Measurements from ENCODE around the gene PLA2G2D. TPM values are rescaled to one million over a fixed set of nuclear protein-coding genes. Genes with fewer than 3 reads are reported as not detected.

The PLA2G2D gene
- total RNA-seq (2021) = not detected in 2 replicates
- long read RNA-seq = 0 reads

DNA sequence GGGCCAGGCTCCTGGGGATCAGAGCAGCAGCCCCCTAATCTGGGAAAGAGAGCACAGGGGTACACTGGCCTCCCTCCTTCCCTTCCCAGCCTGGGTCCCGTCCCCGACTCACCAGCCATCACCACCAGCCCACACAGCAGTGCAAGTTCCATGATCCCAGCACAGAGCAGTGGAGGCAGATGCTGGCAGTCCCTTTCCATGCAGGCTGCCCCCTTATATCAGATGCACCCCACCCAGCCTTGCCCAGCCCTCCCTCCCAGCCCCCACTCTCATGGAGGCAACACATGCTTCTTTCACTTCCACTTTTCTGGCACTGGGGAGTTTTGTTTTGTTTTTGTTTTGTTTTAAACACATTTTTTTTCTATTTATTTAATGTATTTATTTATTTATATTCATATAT is at the start of gene PLA2G2D:
Gene PLA2G2D, minus strand, starts transcription at position 190 of the 400 bp plus-strand sequence. Its CDS starts 38 bp downstream, at position 152.
- Histone ChIP-seq H3K4me1 (ENCODE audit: insufficient read depth, low read length) (no peaks in the 10 kb centered on the region), H2BK20ac (ENCODE audit: low read depth, low read length, poor library complexity, severe bottlenecking) (no peak within 1 kb of the TSS), H4K91ac (ENCODE audit: insufficient read length, low read depth, low read length) (no peak within 1 kb of the TSS), H3K18ac (ENCODE audit: insufficient read length, low read depth, low read length) (peak within 1 kb of the TSS; percentile 11), H2BK15ac (ENCODE audit: low read depth, low read length) (no peak within 1 kb of the TSS), H3K79me1 (ENCODE audit: insufficient read depth, low read depth, low read length, poor library complexity, severe bottlenecking) (no peaks in the 10 kb centered on the region), H3K27ac (ENCODE audit: insufficient read length, low read depth, low read length) (no peak within 1 kb of the TSS), H2BK12ac (ENCODE audit: insufficient read length, low read depth, low read length) (no peak within 1 kb of the TSS), H3K9ac (ENCODE audit: extremely low read depth, insufficient read length, low read length) (no peak within 1 kb of the TSS), H3K9me3 (ENCODE audit: control insufficient read depth, low read depth, low read length) (no peaks in the 10 kb centered on the region), H3K23ac (ENCODE audit: insufficient read length, low read depth, low read length) (no peak within 1 kb of the TSS), H3K27me3 (ENCODE audit: insufficient read depth, low read length) (no peaks in the 10 kb centered on the region; the same call in 1 of the 2 replicates), H3K4me2 (ENCODE audit: insufficient read depth, insufficient read length, low read length) (no peak within 1 kb of the TSS), H2AFZ (ENCODE audit: low read length) (no peak within 1 kb of the TSS), H4K5ac (ENCODE audit: insufficient read length, low read depth, low read length) (no peak within 1 kb of the TSS), H3K56ac (ENCODE audit: insufficient read length, low read depth, low read length) (no peak within 1 kb of the TSS), H2BK120ac (ENCODE audit: low read depth, low read length, poor library complexity, severe bottlenecking) (no peak within 1 kb of the TSS), H3T11ph (ENCODE audit: low read length) (no peak within 1 kb of the TSS), H3K14ac (ENCODE audit: insufficient read depth, low read length) (no peak within 1 kb of the TSS), H4K20me1 (ENCODE audit: control insufficient read depth, insufficient read depth, insufficient read length) (no peaks in the 10 kb centered on the region), H3K4ac (ENCODE audit: low read depth, low read length) (no peak within 1 kb of the TSS), H4K8ac (replicated peaks; ENCODE audit: insufficient read length, low read depth, low read length) (no peak within 1 kb of the TSS), H2BK5ac (ENCODE audit: insufficient read length, low read length) (peak within 1 kb of the TSS; percentile 35), H3K79me2 (ENCODE audit: insufficient read depth, low read length) (no peaks in the 10 kb centered on the region), H3K23me2 (ENCODE audit: insufficient read length, low read depth, low read length, poor library complexity, severe bottlenecking) (no peaks in the 10 kb centered on the region), H2AK5ac (ENCODE audit: insufficient read length, low read length) (no peak within 1 kb of the TSS)
- Mint-ChIP-seq H3K4me1 (peaks cover 7 to 12% of the 10 kb centered on the region in 2 experiments), H3K36me3 (ENCODE audit: insufficient read depth in 1 of 3, low read depth in 3 of 3) (no peaks in the 10 kb centered on the region), H3K27ac (no peak within 1 kb of the TSS), H3K4me3 (no peak within 1 kb of the TSS), H3K27me3 (ENCODE audit: low read depth) (peaks cover 17% of the 10 kb centered on the region), H3K9me3 (no peaks in the 10 kb centered on the region)
- TF ChIP-seq, protein P1, sequence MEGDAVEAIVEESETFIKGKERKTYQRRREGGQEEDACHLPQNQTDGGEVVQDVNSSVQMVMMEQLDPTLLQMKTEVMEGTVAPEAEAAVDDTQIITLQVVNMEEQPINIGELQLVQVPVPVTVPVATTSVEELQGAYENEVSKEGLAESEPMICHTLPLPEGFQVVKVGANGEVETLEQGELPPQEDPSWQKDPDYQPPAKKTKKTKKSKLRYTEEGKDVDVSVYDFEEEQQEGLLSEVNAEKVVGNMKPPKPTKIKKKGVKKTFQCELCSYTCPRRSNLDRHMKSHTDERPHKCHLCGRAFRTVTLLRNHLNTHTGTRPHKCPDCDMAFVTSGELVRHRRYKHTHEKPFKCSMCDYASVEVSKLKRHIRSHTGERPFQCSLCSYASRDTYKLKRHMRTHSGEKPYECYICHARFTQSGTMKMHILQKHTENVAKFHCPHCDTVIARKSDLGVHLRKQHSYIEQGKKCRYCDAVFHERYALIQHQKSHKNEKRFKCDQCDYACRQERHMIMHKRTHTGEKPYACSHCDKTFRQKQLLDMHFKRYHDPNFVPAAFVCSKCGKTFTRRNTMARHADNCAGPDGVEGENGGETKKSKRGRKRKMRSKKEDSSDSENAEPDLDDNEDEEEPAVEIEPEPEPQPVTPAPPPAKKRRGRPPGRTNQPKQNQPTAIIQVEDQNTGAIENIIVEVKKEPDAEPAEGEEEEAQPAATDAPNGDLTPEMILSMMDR (conservative IDR thresholded peaks at IDR 0.05) = no peak
- no CpG with 5 or more reads among the region's 2 CpGs for WGBS (ENCODE audit: extremely low coverage, insufficient read length, low lambda C conversion rate)
- no peak for DNase-seq

Data from H9 (cell line).